OCI-LY1 (cell line): Measurements from ENCODE around the gene CRYBG1.

Source experiments
- EZH2 ChIP-seq: fragments of 200-600 bp; sonication (generic), shearing (Covaris generic); IDR thresholded peaks from 2 replicates; pipeline ENCODE4 v1.8.0; 2017; ENCODE audit warnings: borderline replicate concordance, mixed run types, mild to moderate bottlenecking, antibody characterized with exemption, low read length, moderate library complexity, mixed read lengths
- TF ChIP-seq, protein P1 (sequence below): fragments of 200-600 bp; sonication (generic), shearing (Covaris generic); IDR thresholded peaks from 2 replicates; pipeline ENCODE4 v1.5.1; 2017; ENCODE audit warnings: mild to moderate bottlenecking, antibody characterized with exemption, low read length, moderate library complexity, mixed read lengths

GRCh38 chr6:106564476-106564875, 204.0 kb downstream of the CRYBG1 start:
- TF ChIP-seq, protein P1, sequence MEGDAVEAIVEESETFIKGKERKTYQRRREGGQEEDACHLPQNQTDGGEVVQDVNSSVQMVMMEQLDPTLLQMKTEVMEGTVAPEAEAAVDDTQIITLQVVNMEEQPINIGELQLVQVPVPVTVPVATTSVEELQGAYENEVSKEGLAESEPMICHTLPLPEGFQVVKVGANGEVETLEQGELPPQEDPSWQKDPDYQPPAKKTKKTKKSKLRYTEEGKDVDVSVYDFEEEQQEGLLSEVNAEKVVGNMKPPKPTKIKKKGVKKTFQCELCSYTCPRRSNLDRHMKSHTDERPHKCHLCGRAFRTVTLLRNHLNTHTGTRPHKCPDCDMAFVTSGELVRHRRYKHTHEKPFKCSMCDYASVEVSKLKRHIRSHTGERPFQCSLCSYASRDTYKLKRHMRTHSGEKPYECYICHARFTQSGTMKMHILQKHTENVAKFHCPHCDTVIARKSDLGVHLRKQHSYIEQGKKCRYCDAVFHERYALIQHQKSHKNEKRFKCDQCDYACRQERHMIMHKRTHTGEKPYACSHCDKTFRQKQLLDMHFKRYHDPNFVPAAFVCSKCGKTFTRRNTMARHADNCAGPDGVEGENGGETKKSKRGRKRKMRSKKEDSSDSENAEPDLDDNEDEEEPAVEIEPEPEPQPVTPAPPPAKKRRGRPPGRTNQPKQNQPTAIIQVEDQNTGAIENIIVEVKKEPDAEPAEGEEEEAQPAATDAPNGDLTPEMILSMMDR = no peak
- no peak for TF ChIP-seq EZH2
